UCSD-AML1 (cell line): Measurements from ENCODE around the gene LYL1.
"Not testable (repeated sequence)": the region's sequence is repeated elsewhere in the genome, so short reads cannot be mapped to it uniquely, and the experiment has no call there.

Source experiments
- DNase-seq: peaks from one replicate; lab custom pipeline; 2025; ENCODE audit not compliant: unreplicated experiment; lab: John Stamatoyannopoulos, UW

The LYL1 gene

GRCh38 chr19:13102666-13103580, at the start of gene LYL1:
LYL1 (minus strand) TSS chr19:13102858; CDS start chr19:13101171, 1,687 bp downstream.
- DNase-seq = peak; percentile 98

GRCh38 chr19:13151605-13152355, 49.1 kb upstream of the LYL1 start:
- peak; percentile 99 for DNase-seq

GRCh38 chr19:13150931-13151604, 48.4 kb upstream of the LYL1 start:
- DNase-seq = no peak

GRCh38 chr19:13150187-13150930, 47.7 kb upstream of the LYL1 start, which contains the start of the genes IER2 and STX10:
IER2 (plus strand) TSS chr19:13150411; CDS start chr19:13153187, 2,776 bp downstream.
STX10 (minus strand) TSS chr19:13150375; CDS start chr19:13150173, 202 bp downstream.
- peak; percentile 95 for DNase-seq

- DNase-seq = peak; percentile 69
These were observed 47.0 kb upstream of the LYL1 start for GRCh38 chr19:13149628-13150186.

- DNase-seq = not testable (repeated sequence)
These were observed 46.5 kb upstream of the LYL1 start for GRCh38 chr19:13149173-13149627.

- DNase-seq = no peak
These were observed 44.3 kb upstream of the LYL1 start for GRCh38 chr19:13146763-13147563.

- no peak for DNase-seq
These were observed 37.1 kb upstream of the LYL1 start for GRCh38 chr19:13139633-13140311.

GRCh38 chr19:13138916-13139198, 36.2 kb upstream of the LYL1 start:
- no peak for DNase-seq

- DNase-seq = no peak
These were observed 35.7 kb upstream of the LYL1 start for GRCh38 chr19:13138171-13138915.

- no peak for DNase-seq
These were observed 34.7 kb upstream of the LYL1 start for GRCh38 chr19:13137290-13137794.

- DNase-seq = no peak
These were observed 32.7 kb upstream of the LYL1 start for GRCh38 chr19:13135068-13136062.

GRCh38 chr19:13134626-13135025, 32.0 kb upstream of the LYL1 start:
- DNase-seq = no peak

- no peak for DNase-seq
These were observed 30.7 kb upstream of the LYL1 start for GRCh38 chr19:13133241-13133870.

- no peak for DNase-seq
These were observed 30.0 kb upstream of the LYL1 start for GRCh38 chr19:13132471-13133180.
